ENCODE results near the gene GRID1. TPM values are rescaled to one million over a fixed set of nuclear protein-coding genes. Genes with fewer than 3 reads are reported as not detected.

Gene GRID1
- total RNA-seq, 2 donors from 2014 or later: 0.27 to 0.85 TPM

DNA sequence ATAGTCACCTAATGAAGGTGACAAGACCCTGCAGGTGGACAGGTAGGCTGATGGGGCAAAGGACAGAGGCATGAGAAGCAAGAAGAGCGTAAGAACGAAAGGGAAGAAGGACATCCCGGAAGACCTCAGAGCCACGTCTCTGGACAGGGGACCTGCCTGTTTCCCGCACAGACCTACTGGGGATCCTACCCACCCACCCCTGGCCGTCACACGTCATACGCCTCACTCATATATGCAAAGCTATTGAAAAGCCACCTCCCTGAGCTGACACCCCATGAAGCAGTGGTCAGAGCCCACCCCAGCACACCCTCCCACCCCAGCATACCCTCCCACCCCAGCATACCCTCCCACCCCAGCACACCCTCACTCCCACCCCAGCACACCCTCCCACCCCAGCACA, 140.6 kb downstream of the GRID1 start:
- Histone ChIP-seq H3K27me3 (replicated peaks; ENCODE audit: insufficient read depth) (no peaks in the 10 kb centered on the region), H3K4me3 (no peak overlapping the region), H3K9me3 (no peaks in the 10 kb centered on the region), H3K4me1 (ENCODE audit: control insufficient read depth in 1 of 2, low read depth in 2 of 2) (no peaks in the 10 kb centered on the region), H3K27ac (no peak overlapping the region), H3K36me3 (no peaks in the 10 kb centered on the region)
- DNase-seq (ENCODE audit: low spot score) (no peak), ATAC-seq (ENCODE audit: insufficient number of reproducible peaks, low FRiP score, low read depth) (no peak)
- TF ChIP-seq, protein P1, sequence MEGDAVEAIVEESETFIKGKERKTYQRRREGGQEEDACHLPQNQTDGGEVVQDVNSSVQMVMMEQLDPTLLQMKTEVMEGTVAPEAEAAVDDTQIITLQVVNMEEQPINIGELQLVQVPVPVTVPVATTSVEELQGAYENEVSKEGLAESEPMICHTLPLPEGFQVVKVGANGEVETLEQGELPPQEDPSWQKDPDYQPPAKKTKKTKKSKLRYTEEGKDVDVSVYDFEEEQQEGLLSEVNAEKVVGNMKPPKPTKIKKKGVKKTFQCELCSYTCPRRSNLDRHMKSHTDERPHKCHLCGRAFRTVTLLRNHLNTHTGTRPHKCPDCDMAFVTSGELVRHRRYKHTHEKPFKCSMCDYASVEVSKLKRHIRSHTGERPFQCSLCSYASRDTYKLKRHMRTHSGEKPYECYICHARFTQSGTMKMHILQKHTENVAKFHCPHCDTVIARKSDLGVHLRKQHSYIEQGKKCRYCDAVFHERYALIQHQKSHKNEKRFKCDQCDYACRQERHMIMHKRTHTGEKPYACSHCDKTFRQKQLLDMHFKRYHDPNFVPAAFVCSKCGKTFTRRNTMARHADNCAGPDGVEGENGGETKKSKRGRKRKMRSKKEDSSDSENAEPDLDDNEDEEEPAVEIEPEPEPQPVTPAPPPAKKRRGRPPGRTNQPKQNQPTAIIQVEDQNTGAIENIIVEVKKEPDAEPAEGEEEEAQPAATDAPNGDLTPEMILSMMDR (IDR thresholded peaks at IDR 0.05): no peak

DNA sequence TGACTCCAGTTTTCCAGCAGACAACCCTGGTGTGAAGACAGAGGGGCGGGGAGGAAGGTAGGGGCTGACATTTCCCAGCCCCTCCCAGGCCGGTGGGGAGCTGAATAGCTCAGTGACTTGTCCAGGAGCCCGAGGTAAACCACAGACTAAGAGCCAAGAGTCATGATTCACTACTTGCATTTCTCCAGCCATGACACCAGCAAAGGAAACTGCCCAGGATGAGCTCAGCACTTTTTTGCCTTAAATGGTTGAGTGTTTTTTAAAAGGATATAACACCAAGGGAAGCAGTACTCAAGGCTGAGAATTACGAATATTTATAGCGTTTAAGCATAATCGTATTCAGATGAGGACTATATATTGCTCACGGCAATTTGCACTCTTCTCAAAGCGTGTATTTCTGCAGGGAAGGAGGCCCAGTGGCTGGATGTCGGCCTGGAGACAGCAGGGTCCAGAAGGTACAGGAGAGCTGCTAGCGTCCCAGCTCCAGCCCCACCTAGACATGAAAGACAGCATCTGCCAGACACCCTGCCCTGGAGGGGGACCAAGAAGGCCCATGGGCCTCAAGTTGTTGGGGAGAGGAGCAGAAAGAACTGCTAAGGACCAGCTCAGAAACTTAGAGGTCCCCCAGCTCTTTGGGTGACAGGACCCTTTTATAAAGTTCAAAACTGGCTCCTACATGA, 141.4 kb downstream of the GRID1 start:
- DNase-seq (ENCODE audit: low spot score) (no peak), ATAC-seq (ENCODE audit: insufficient number of reproducible peaks, low FRiP score, low read depth) (no peak)
- TF ChIP-seq, protein P1 (IDR thresholded peaks at IDR 0.05): no peak
- no peaks in the 10 kb centered on the region for H3K4me1 ChIP-seq (ENCODE audit: control insufficient read depth in 1 of 2, low read depth in 2 of 2)
- H3K27ac ChIP-seq: no peak overlapping the region
- H3K9me3 ChIP-seq: no peaks in the 10 kb centered on the region
- no peaks in the 10 kb centered on the region for H3K36me3 ChIP-seq
- no peaks in the 10 kb centered on the region for H3K27me3 ChIP-seq (replicated peaks; ENCODE audit: insufficient read depth)
- no peak overlapping the region for H3K4me3 ChIP-seq

DNA sequence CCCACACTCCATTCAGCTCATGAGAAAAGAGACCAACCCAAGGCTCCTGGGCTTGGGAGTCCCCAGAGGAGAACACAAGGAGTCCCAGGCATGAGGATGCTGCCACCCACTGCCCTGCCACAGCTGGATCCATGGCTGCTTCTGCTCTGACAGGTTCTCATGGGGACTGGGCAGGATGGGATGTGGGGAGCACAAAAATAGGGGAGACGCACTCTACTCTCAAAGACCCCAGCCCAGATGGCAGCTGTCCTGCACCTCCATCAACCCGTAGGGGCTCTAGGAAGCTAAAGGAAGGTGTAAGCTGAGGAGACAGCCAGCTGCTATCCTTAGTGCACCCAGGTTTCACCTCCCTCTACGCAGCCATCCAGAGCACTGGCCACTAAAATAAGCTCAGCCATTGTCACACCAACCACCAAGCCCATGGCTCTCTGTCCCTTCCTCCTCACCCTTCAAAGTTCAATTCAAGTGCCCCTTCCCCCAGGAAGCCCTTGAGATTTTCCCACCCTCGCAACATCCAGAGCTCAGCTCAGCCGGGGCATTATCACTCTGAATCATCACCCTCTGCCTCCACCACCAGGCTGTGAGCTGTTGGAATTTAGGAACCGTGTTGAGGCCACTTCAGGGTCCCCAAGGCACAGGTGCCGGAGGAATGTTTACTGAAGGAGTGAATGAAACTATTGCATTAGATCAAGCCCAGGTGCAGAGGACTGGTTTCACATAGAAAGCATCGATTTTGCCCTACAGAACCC, 142.1 kb downstream of the GRID1 start:
- Histone ChIP-seq H3K4me3 (no peak overlapping the region), H3K27ac (no peak overlapping the region), H3K36me3 (no peaks in the 10 kb centered on the region), H3K27me3 (replicated peaks; ENCODE audit: insufficient read depth) (no peaks in the 10 kb centered on the region), H3K9me3 (no peaks in the 10 kb centered on the region), H3K4me1 (ENCODE audit: control insufficient read depth in 1 of 2, low read depth in 2 of 2) (no peaks in the 10 kb centered on the region)
- DNase-seq (ENCODE audit: low spot score) (no peak), ATAC-seq (ENCODE audit: insufficient number of reproducible peaks, low FRiP score, low read depth) (no peak)
- TF ChIP-seq, protein P1 (IDR thresholded peaks at IDR 0.05): no peak

DNA sequence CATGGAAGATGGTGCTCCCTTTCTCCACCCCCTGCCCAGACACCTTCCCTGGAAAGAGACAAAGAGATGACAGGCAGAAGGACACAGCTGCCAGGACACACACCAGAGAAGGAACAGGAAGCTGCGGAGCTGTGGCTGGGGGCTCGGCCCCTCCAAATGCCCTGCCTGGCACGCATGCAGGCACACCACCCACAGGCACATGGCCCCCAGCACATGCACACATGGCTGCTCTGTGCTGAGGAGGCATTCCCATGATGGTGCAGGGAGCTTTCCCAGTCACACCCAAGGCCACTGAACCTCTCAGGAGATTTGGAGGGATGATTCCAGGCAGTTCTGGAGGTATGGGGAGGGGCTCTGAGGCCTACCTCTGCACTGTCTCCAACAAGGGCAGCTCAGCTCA, 143.3 kb downstream of the GRID1 start:
- ATAC-seq (ENCODE audit: insufficient number of reproducible peaks, low FRiP score, low read depth): no peak
- no peaks in the 10 kb centered on the region for H3K9me3 ChIP-seq

DNA sequence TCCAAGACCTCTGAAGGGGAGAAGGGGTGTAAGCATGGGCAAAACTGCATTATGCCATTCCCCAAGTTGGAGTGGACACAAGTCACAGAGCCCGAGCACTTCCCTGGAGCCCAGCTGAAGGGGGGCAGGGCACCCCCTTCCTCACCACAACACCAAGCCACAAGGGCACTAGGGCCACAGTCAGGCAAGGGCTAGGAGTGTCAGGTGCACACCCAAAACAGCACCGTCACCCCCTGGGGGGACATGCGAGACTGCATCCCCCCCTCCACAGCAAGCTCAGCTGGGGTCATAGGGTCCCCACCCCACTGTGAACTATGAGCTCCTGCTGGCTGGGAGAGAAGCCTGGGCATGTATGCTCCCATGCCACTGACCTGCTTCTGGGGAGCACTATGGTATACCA, 143.9 kb downstream of the GRID1 start:
- H3K27me3 ChIP-seq (replicated peaks; ENCODE audit: insufficient read depth): no peaks in the 10 kb centered on the region
- no peaks in the 10 kb centered on the region for H3K4me1 ChIP-seq (ENCODE audit: control insufficient read depth in 1 of 2, low read depth in 2 of 2)
- TF ChIP-seq, protein P1 (IDR thresholded peaks at IDR 0.05): no peak
- DNase-seq (ENCODE audit: low spot score): no peak
- no peaks in the 10 kb centered on the region for H3K36me3 ChIP-seq
- H3K27ac ChIP-seq: no peak overlapping the region
- H3K9me3 ChIP-seq: no peaks in the 10 kb centered on the region
- ATAC-seq (ENCODE audit: insufficient number of reproducible peaks, low FRiP score, low read depth): no peak
- no peak overlapping the region for H3K4me3 ChIP-seq

More for the DNA sequence above, 143.3 kb downstream of the GRID1 start:
- H3K36me3 ChIP-seq: no peaks in the 10 kb centered on the region
- H3K4me3 ChIP-seq: no peak overlapping the region
- H3K27me3 ChIP-seq (replicated peaks; ENCODE audit: insufficient read depth): no peaks in the 10 kb centered on the region
- no peak for DNase-seq (ENCODE audit: low spot score)
- no peaks in the 10 kb centered on the region for H3K4me1 ChIP-seq (ENCODE audit: control insufficient read depth in 1 of 2, low read depth in 2 of 2)
- H3K27ac ChIP-seq: no peak overlapping the region
- TF ChIP-seq, protein P1 (IDR thresholded peaks at IDR 0.05): no peak
